Brain pericyte (primary cell): ENCODE results near the gene TUBGCP6.

Experiments
- DNase-seq: peaks from one replicate; pipeline ENCODE4 v3.0.0-alpha.2; 2012; ENCODE audit warnings: low read depth, low spot score

Gene TUBGCP6

GRCh38 chr22:50182176-50183081 is 62.4 kb downstream of the TUBGCP6 start:
- no peak for DNase-seq

- no peak for DNase-seq
These were observed 63.9 kb downstream of the TUBGCP6 start for GRCh38 chr22:50180727-50181521.

- DNase-seq = no peak
These were observed 64.7 kb downstream of the TUBGCP6 start for GRCh38 chr22:50179937-50180726.

GRCh38 chr22:50178871-50179869 is 65.7 kb downstream of the TUBGCP6 start:
- no peak for DNase-seq

- DNase-seq = no peak
These were observed 66.4 kb downstream of the TUBGCP6 start for GRCh38 chr22:50178471-50178864.

- DNase-seq = no peak
These were observed 67.0 kb downstream of the TUBGCP6 start for GRCh38 chr22:50177537-50178470.

- no peak for DNase-seq
These were observed 67.8 kb downstream of the TUBGCP6 start for GRCh38 chr22:50176850-50177536.

GRCh38 chr22:50175921-50176849 is 68.6 kb downstream of the TUBGCP6 start:
- no peak for DNase-seq

- no peak for DNase-seq
These were observed 69.7 kb downstream of the TUBGCP6 start for GRCh38 chr22:50175191-50175461.

GRCh38 chr22:50174382-50175190 is 70.2 kb downstream of the TUBGCP6 start:
- no peak for DNase-seq

- DNase-seq = no peak
These were observed 70.9 kb downstream of the TUBGCP6 start for GRCh38 chr22:50173983-50174355.

- DNase-seq = no peak
These were observed 71.4 kb downstream of the TUBGCP6 start for GRCh38 chr22:50173311-50173982.

- no peak for DNase-seq
These were observed 72.8 kb downstream of the TUBGCP6 start for GRCh38 chr22:50171965-50172421.

GRCh38 chr22:50171319-50171964 is 73.4 kb downstream of the TUBGCP6 start:
- no peak for DNase-seq

GRCh38 chr22:50170453-50171318 is 74.1 kb downstream of the TUBGCP6 start, which contains the start of gene PANX2:
Gene PANX2 (plus strand): TSS chr22:50170731. CDS start chr22:50170731, 0 bp downstream.
- DNase-seq = no peak
